Activated naive CD4-positive, alpha-beta T cell treated with anti-CD3 and anti-CD28 coated beads for 36 hours (primary cell): ENCODE results near the gene GPANK1. TPM values are rescaled to one million over a fixed set of nuclear protein-coding genes. Genes with fewer than 3 reads are reported as not detected.

ENCODE experiments used
- CTCF ChIA-PET: fragments of 350-600 bp; sonication (Branson Sonifier 250); formaldehyde crosslinking; loops from one replicate; lab custom pipeline; 2021; ENCODE audit warnings: antibody characterized with exemption; lab: Charles Lee
- DNase-seq: peaks from one replicate; pipeline ENCODE4 v3.0.0-alpha.2; 2020
- H3K27ac Mint-ChIP-seq: one replicate; pipeline ENCODE4 v1.8.0; 2021; ENCODE audit warnings: mild to moderate bottlenecking, mixed read lengths
- H3K27me3 Mint-ChIP-seq: one replicate; pipeline ENCODE4 v1.8.0; 2021; ENCODE audit warnings: low read depth, mixed read lengths
- H3K36me3 Mint-ChIP-seq: one replicate; pipeline ENCODE4 v1.8.0; 2021; ENCODE audit warnings: low read depth, mixed read lengths
- H3K4me1 Mint-ChIP-seq: one replicate; pipeline ENCODE4 v1.8.0; 2021; ENCODE audit warnings: low read depth, mixed read lengths
- H3K4me3 Mint-ChIP-seq: one replicate; pipeline ENCODE4 v1.8.0; 2021; ENCODE audit warnings: mild to moderate bottlenecking, moderate library complexity, mixed read lengths
- H3K9me3 Mint-ChIP-seq: one replicate; pipeline ENCODE4 v1.8.0; 2021; ENCODE audit warnings: mixed read lengths
- intact Hi-C: fragments of 100-400 bp; cut with micrococcal nuclease; formaldehyde crosslinking; loops from one replicate; pipeline ENCODE4 v1.15.1; 2023
- total RNA-seq, 2 experiments: library from RNA; stranded (reverse); gene quantifications; one replicate each; pipeline ENCODE4 v1.2.3, GENCODE V29; 2021

Gene GPANK1
- total RNA-seq, 2 experiments from 2014 or later: 31.2 to 32.4 TPM

- Mint-ChIP-seq H3K27ac (peak within 1 kb of the TSS; percentile 97), H3K36me3 (peaks cover 5% of the 10 kb centered on the region), H3K4me1 (peaks cover 21% of the 10 kb centered on the region), H3K27me3 (no peaks in the 10 kb centered on the region), H3K9me3 (no peaks in the 10 kb centered on the region), H3K4me3 (peak within 1 kb of the TSS; percentile 99)
- CTCF ChIA-PET: interaction anchor here (0.8 to 1.1 kb wide), 4 partner anchors 22 to 127 kb away, joined by 3 to 5 read pairs (median 4); partner anchors contain the start of gene LY6G5C
- intact Hi-C loops: loop anchor here (1.0 kb wide), 9 partner anchors 35 to 475 kb away; partner anchors contain the start of genes ATF6B, BAG6, NFKBIL1 and PRRC2A
- DNase-seq: peak; percentile 99
Measured at GRCh38 chr6:31702819-31703716, 38.3 kb upstream of the GPANK1 start, which contains the start of gene ABHD16A. Gene ABHD16A, minus strand, starts transcription at chr6:31703324. Its CDS starts 43 bp downstream, at chr6:31703281.

DNA sequence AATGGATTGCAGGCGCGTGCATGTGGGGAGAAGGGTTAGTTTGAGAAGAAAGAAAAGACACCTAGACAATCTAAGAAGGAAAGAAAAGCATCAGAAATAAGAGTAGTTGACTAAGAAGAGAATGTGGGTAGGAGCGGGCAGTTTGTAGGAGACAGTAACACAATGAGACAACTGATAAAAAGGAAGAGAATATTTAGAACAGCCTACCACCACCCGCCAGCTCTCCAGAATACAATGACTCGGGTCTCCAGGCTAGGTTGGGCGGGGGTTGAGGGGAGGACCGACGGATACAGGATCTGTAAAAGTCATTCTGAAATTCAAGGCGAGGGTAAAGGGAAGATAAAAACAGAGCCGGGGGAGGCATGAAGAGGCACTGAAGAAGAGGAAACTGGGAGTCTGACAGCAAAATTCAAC is 37.6 kb upstream of the GPANK1 start:
- intact Hi-C loops: no loop called here
- CTCF ChIA-PET: interaction anchor here (1.1 kb wide), 1 partner anchor 128 kb away, joined by 4 read pairs; no protein-coding TSS in a partner anchor
- Mint-ChIP-seq H3K36me3 (peaks cover 10% of the 10 kb centered on the region), H3K27me3 (no peaks in the 10 kb centered on the region), H3K27ac (peak overlapping the region; percentile 97), H3K4me3 (peak overlapping the region; percentile 99), H3K4me1 (peaks cover 26% of the 10 kb centered on the region), H3K9me3 (no peaks in the 10 kb centered on the region)
- peak; percentile 72 for DNase-seq

DNA sequence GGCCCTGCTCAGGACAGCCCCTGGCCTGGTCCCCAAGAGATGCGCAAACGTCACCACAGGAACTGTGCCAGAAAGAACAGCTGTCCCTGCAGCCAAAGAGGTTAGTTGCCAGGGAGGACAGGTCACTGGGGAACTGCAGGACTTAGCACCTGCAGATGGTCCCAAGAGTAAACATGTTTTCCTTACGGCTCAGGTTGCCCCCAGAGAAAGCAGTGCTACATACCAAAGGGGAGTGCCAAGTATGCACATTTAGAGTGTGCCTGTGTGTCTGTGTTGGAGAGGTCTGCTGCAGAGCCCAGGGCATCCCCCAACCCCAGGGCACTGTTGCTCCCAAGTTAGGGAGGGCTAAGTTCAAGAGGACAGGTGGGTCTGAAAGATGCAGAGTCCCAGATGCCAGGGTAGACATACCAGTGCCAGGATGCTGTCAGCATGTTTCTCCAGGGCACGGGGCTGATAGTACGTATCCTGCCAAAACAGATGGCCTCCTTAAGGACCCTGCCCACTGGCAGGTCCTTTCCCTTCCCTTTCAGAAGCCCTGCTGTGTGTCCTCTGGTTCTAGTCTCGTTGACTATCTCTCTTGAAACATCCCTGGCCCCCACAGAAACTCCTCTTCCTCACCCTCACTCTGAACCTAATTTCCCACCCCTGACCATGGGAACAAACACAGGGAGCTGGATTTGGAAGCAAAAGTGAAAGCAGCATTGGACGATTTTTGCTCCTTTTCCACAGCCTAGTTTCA is 37.0 kb upstream of the GPANK1 start:
- no peaks in the 10 kb centered on the region for H3K27me3 Mint-ChIP-seq
- CTCF ChIA-PET: no interaction called here
- no peaks in the 10 kb centered on the region for H3K9me3 Mint-ChIP-seq
- peak overlapping the region; percentile 97 for H3K27ac Mint-ChIP-seq
- peak overlapping the region; percentile 99 for H3K4me3 Mint-ChIP-seq
- H3K4me1 Mint-ChIP-seq: peaks cover 28% of the 10 kb centered on the region
- peaks cover 13% of the 10 kb centered on the region for H3K36me3 Mint-ChIP-seq
- peak; percentile 7 for DNase-seq
- intact Hi-C loops: no loop called here

DNA sequence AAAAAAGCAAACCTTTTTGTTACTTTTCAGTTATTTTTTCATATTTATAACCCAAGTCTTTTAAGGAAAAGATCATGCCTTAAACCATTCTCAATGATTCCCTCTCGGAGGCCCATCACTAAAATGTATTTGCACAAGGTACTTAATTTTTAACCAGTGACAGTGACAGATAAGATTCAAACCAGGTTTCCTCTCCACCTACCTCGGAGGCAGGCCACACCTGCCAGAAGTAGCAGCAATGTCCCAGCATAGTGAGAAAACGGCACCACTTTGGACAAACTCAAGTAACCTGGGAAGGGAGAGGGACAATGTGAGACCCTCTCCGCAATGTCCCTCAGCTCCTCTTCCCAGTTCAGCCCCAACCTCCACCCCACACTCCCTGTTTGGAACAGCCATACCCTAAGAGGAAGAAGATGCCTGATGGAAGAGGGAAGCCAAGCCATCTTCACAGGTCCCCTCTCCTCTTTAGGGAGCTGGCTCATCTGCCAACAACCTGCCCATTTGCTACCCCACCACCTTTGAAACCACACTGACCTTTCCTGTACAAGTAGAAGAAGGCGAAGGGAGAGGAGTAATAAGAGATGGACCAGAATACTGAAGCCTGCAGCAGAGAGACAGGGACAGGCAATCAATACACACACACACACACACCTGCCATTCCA is 36.1 kb upstream of the GPANK1 start:
- no peaks in the 10 kb centered on the region for H3K27me3 Mint-ChIP-seq
- intact Hi-C loops: no loop called here
- H3K36me3 Mint-ChIP-seq: peaks cover 18% of the 10 kb centered on the region
- no peak overlapping the region for H3K27ac Mint-ChIP-seq
- no peak for DNase-seq
- CTCF ChIA-PET: no interaction called here
- peaks cover 28% of the 10 kb centered on the region for H3K4me1 Mint-ChIP-seq
- H3K4me3 Mint-ChIP-seq: no peak overlapping the region
- H3K9me3 Mint-ChIP-seq: no peaks in the 10 kb centered on the region

DNA sequence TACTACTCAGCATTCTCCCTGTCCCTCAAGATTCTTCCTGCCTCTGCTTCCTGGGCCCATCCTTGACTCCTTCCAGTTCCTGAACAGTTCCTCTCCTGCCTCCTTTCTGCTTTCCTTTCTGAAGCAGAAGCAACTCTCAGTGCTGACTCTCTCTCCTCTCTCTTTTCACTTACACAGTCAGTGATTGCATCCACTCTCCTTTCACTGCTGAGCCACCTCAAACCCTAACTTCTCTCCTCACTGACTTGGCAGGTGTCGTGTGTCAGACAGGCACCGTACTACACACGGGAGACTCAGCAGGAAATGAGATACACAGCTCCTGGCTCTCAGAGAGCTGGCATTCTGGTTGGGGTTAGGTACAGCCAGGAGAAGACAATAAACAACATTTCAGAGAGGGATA is 32.8 kb upstream of the GPANK1 start:
- Mint-ChIP-seq H3K4me3 (no peak overlapping the region), H3K36me3 (peaks cover 19% of the 10 kb centered on the region), H3K4me1 (peaks cover 25% of the 10 kb centered on the region), H3K27me3 (no peaks in the 10 kb centered on the region), H3K9me3 (no peaks in the 10 kb centered on the region), H3K27ac (peak overlapping the region; percentile 70)
- CTCF ChIA-PET: no interaction called here
- DNase-seq: peak; percentile 32
- intact Hi-C loops: no loop called here

- no peak overlapping the region for H3K4me3 Mint-ChIP-seq
- no peaks in the 10 kb centered on the region for H3K27me3 Mint-ChIP-seq
- DNase-seq: no peak
- peaks cover 20% of the 10 kb centered on the region for H3K36me3 Mint-ChIP-seq
- intact Hi-C loops: no loop called here
- no peaks in the 10 kb centered on the region for H3K9me3 Mint-ChIP-seq
- CTCF ChIA-PET: interaction anchor here (2.3 kb wide), 1 partner anchor 12 kb away, joined by 6 read pairs; the partner anchor contains the start of gene LY6G5C
- H3K4me1 Mint-ChIP-seq: peaks cover 12% of the 10 kb centered on the region
- H3K27ac Mint-ChIP-seq: no peak overlapping the region
Measured at GRCh38 chr6:31693535-31693934, 28.7 kb upstream of the GPANK1 start.

DNA sequence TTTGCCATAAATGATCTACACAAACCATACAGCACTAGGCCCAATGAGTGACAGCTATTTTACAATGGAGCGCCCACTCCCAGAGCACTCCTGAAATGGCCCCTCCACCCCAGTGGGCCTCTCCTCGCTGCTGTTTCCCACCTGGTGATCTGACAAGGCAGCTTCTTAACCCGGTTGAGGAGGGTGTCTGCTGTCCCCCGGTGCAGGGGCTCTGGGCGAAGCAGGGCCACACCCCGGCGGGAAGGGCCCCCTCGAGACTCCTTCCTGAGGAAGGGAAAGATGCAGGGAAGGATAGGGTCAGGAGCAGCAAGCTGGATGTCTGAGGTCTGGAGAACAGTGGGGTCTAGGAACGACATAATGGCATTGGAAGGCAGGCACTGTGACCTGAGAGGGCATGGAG is 28.1 kb upstream of the GPANK1 start:
- intact Hi-C loops: no loop called here
- Mint-ChIP-seq H3K27ac (no peak overlapping the region), H3K4me1 (peaks cover 10% of the 10 kb centered on the region), H3K27me3 (no peaks in the 10 kb centered on the region), H3K36me3 (peaks cover 19% of the 10 kb centered on the region), H3K9me3 (no peaks in the 10 kb centered on the region), H3K4me3 (no peak overlapping the region)
- CTCF ChIA-PET: no interaction called here
- DNase-seq: no peak

DNA sequence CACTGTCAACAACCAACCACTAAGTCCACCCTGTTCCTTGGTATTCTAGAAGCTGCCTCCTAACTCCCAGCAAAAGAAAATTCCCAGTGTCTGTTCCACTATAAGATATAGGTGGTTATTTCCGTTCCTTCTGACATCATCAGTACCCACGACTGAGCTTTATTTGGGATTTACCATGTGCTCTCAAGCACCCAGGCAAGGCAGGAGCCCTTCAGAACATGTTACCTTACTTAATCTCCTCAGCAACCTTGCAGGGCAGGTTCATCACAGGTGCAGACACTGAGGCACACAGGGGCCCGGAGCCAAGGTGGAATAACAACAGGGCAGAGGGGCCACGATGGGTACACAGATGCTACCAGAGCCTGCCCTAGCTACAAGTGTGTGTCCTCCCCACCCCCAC is 27.6 kb upstream of the GPANK1 start:
- intact Hi-C loops: no loop called here
- peaks cover 15% of the 10 kb centered on the region for H3K36me3 Mint-ChIP-seq
- H3K9me3 Mint-ChIP-seq: no peaks in the 10 kb centered on the region
- H3K27ac Mint-ChIP-seq: no peak overlapping the region
- no peak overlapping the region for H3K4me3 Mint-ChIP-seq
- H3K27me3 Mint-ChIP-seq: no peaks in the 10 kb centered on the region
- no peak for DNase-seq
- CTCF ChIA-PET: no interaction called here
- peaks cover 5% of the 10 kb centered on the region for H3K4me1 Mint-ChIP-seq

GRCh38 chr6:31691564-31692108 is 26.8 kb upstream of the GPANK1 start:
- no peak for DNase-seq

DNA sequence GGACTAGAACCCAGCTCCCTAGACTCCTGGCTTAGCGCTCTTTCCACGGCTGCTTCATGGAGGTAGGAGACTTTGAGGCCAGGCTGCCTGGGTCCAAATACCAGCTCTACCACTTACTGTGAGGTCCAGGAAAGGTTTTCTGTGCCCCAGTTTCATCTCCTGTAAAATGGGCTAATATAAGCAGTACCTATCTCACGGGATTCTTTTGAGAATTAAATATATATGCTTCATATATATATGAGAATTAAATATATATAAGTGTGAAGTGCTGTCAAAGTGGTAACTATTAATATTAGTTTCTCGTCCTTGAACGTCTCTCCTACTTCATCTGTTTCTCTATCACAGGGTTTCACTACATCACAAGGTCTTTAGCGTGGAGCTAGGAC is 26.3 kb upstream of the GPANK1 start:
- intact Hi-C loops: no loop called here
- Mint-ChIP-seq H3K4me3 (no peak overlapping the region), H3K9me3 (no peaks in the 10 kb centered on the region), H3K27ac (no peak overlapping the region), H3K4me1 (peaks cover 3% of the 10 kb centered on the region), H3K36me3 (peaks cover 10% of the 10 kb centered on the region), H3K27me3 (no peaks in the 10 kb centered on the region)
- no peak for DNase-seq
- CTCF ChIA-PET: interaction anchor here (0.7 to 0.9 kb wide), 3 partner anchors 13 to 30 kb away, joined by 3 to 4 read pairs (median 3); no protein-coding TSS in a partner anchor

More at GRCh38 chr6:31691564-31692108, 26.8 kb upstream of the GPANK1 start:
- Mint-ChIP-seq H3K27ac (no peak overlapping the region), H3K9me3 (no peaks in the 10 kb centered on the region), H3K27me3 (no peaks in the 10 kb centered on the region), H3K4me1 (peaks cover 3% of the 10 kb centered on the region), H3K36me3 (peaks cover 13% of the 10 kb centered on the region), H3K4me3 (no peak overlapping the region)
- CTCF ChIA-PET: interaction anchor here (0.9 kb wide), 1 partner anchor 19 kb away, joined by 3 read pairs; no protein-coding TSS in a partner anchor
- intact Hi-C loops: no loop called here

GRCh38 chr6:31690231-31691077 is 25.7 kb upstream of the GPANK1 start:
- Mint-ChIP-seq H3K27me3 (no peaks in the 10 kb centered on the region), H3K4me3 (no peak overlapping the region), H3K9me3 (no peaks in the 10 kb centered on the region), H3K36me3 (peaks cover 9% of the 10 kb centered on the region), H3K27ac (peak overlapping the region; percentile 54), H3K4me1 (peaks cover 3% of the 10 kb centered on the region)
- CTCF ChIA-PET: interaction anchor here (0.5 to 1.9 kb wide), 4 partner anchors 10 to 217 kb away, joined by 3 to 7 read pairs (median 4); partner anchors contain the start of gene LY6G5C
- DNase-seq: no peak
- intact Hi-C loops: no loop called here
